ENCODE measurements around the gene KIZ.

Gene KIZ

GRCh38 chr20:21137078-21137477, 11.2 kb downstream of the KIZ start:
- DNase-seq (ENCODE audit: low read depth), result no peak
- no peak overlapping the region for H3K4me3 ChIP-seq (ENCODE audit: low read depth, low read length)
- TF ChIP-seq CTCF (IDR thresholded peaks at IDR 0.05; ENCODE audit: low read depth, low read length) (no peak), POLR2A (IDR thresholded peaks at IDR 0.05; ENCODE audit: extremely low read depth, insufficient read length) (no peak), MAX (IDR thresholded peaks at IDR 0.05; ENCODE audit: low read depth, low read length) (no peak), MYC (IDR thresholded peaks at IDR 0.05; ENCODE audit: low read depth, low read length) (no peak)

- TF ChIP-seq POLR2A (IDR thresholded peaks at IDR 0.05; ENCODE audit: extremely low read depth, insufficient read length) (no peak), MYC (IDR thresholded peaks at IDR 0.05; ENCODE audit: low read depth, low read length) (no peak)
- no peak overlapping the region for H3K4me3 ChIP-seq (ENCODE audit: low read depth, low read length)
Measured at GRCh38 chr20:21139881-21140566, 14.1 kb downstream of the KIZ start.

GRCh38 chr20:21141825-21142224, 15.9 kb downstream of the KIZ start:
- H3K4me3 ChIP-seq (ENCODE audit: low read depth, low read length), result no peak overlapping the region

More at GRCh38 chr20:21139881-21140566, 14.1 kb downstream of the KIZ start:
- DNase-seq (ENCODE audit: low read depth), result no peak

GRCh38 chr20:21143194-21143890, 17.5 kb downstream of the KIZ start:
- no peak overlapping the region for H3K4me3 ChIP-seq (ENCODE audit: low read depth, low read length)
- no peak for DNase-seq (ENCODE audit: low read depth)
- TF ChIP-seq MAX (IDR thresholded peaks at IDR 0.05; ENCODE audit: low read depth, low read length), result no peak
- no peak for TF ChIP-seq MYC (IDR thresholded peaks at IDR 0.05; ENCODE audit: low read depth, low read length)
- no peak for TF ChIP-seq POLR2A (IDR thresholded peaks at IDR 0.05; ENCODE audit: extremely low read depth, insufficient read length)
- no peak for TF ChIP-seq CTCF (IDR thresholded peaks at IDR 0.05; ENCODE audit: low read depth, low read length)

More at GRCh38 chr20:21141825-21142224, 15.9 kb downstream of the KIZ start:
- TF ChIP-seq MAX (IDR thresholded peaks at IDR 0.05; ENCODE audit: low read depth, low read length) (no peak), MYC (IDR thresholded peaks at IDR 0.05; ENCODE audit: low read depth, low read length) (no peak), CTCF (IDR thresholded peaks at IDR 0.05; ENCODE audit: low read depth, low read length) (no peak), POLR2A (IDR thresholded peaks at IDR 0.05; ENCODE audit: extremely low read depth, insufficient read length) (no peak)
- no peak for DNase-seq (ENCODE audit: low read depth)

- H3K4me3 ChIP-seq (ENCODE audit: low read depth, low read length), result no peak overlapping the region
- TF ChIP-seq MAX (IDR thresholded peaks at IDR 0.05; ENCODE audit: low read depth, low read length), result no peak
- TF ChIP-seq POLR2A (IDR thresholded peaks at IDR 0.05; ENCODE audit: extremely low read depth, insufficient read length), result no peak
- no peak for TF ChIP-seq CTCF (IDR thresholded peaks at IDR 0.05; ENCODE audit: low read depth, low read length)
- no peak for TF ChIP-seq MYC (IDR thresholded peaks at IDR 0.05; ENCODE audit: low read depth, low read length)
- DNase-seq (ENCODE audit: low read depth), result no peak
Measured at GRCh38 chr20:21145424-21145823, 19.5 kb downstream of the KIZ start.

GRCh38 chr20:21146215-21146614, 20.3 kb downstream of the KIZ start:
- no peak overlapping the region for H3K4me3 ChIP-seq (ENCODE audit: low read depth, low read length)
- no peak for DNase-seq (ENCODE audit: low read depth)
- TF ChIP-seq MYC (IDR thresholded peaks at IDR 0.05; ENCODE audit: low read depth, low read length) (no peak), POLR2A (IDR thresholded peaks at IDR 0.05; ENCODE audit: extremely low read depth, insufficient read length) (no peak), MAX (IDR thresholded peaks at IDR 0.05; ENCODE audit: low read depth, low read length) (no peak), CTCF (IDR thresholded peaks at IDR 0.05; ENCODE audit: low read depth, low read length) (no peak)

Measured in NB4 (cell line).